OCI-LY7 (cell line): Measurements from ENCODE around the gene CDK10. TPM values are rescaled to one million over a fixed set of nuclear protein-coding genes. Genes with fewer than 3 reads are reported as not detected.

Experiments
- BruUV-seq: library from RNA; stranded (reverse); fragments of 400-500 nt; replicated peaks from 2 replicates; lab custom pipeline; 2021; lab: Mats Ljungman, UMichigan
- CTCF ChIA-PET: fragments of 300-600 bp; sonication (Branson Sonifier 250); formaldehyde crosslinking; loops from one replicate; lab custom pipeline; 2022; ENCODE audit warnings: antibody characterized with exemption; ENCODE audit not compliant: unreplicated experiment; lab: Charles Lee
- POLR2A ChIA-PET: fragments of 300-600 bp; sonication (Branson Sonifier 250); formaldehyde crosslinking; loops from one replicate; lab custom pipeline; 2022; ENCODE audit warnings: antibody characterized with exemption; lab: Charles Lee
- DNase-seq: peaks from one replicate; pipeline ENCODE4 v3.0.0-alpha.2; 2015; ENCODE audit warnings: low spot score
- H2AFZ ChIP-seq: fragments of 200-600 bp; sonication (generic), shearing (Covaris generic); 2 replicates; pipeline ENCODE4 v1.6.1; 2014; ENCODE audit warnings: mild to moderate bottlenecking, antibody characterized with exemption, low read length, moderate library complexity
- H3K27ac ChIP-seq: fragments of 200-600 bp; sonication (generic); 2 replicates; pipeline ENCODE4 v1.5.1; 2014; ENCODE audit warnings: mixed run types, low read depth, mild to moderate bottlenecking, moderate library complexity, low read length, inconsistent platforms; ENCODE audit not compliant: poor library complexity, severe bottlenecking
- H3K36me3 ChIP-seq: fragments of 200-600 bp; sonication (generic); 2 replicates; pipeline ENCODE4 v1.6.1; 2014; ENCODE audit warnings: mild to moderate bottlenecking, antibody characterized with exemption, low read length, moderate library complexity, mixed read lengths; ENCODE audit not compliant: insufficient read depth
- H3K4me1 ChIP-seq: fragments of 200-600 bp; sonication (generic); 2 replicates; pipeline ENCODE4 v1.5.1; 2014; ENCODE audit warnings: mild to moderate bottlenecking, low read length; ENCODE audit not compliant: insufficient read depth, poor library complexity, severe bottlenecking
- H3K4me2 ChIP-seq: fragments of 200-600 bp; sonication (generic); 2 replicates; pipeline ENCODE4 v1.6.1; 2014; ENCODE audit warnings: mild to moderate bottlenecking, low read length
- H3K4me3 ChIP-seq: fragments of 200-600 bp; sonication (generic); 2 replicates; pipeline ENCODE4 v1.5.1; 2014; ENCODE audit warnings: mild to moderate bottlenecking, low read depth, low read length; ENCODE audit not compliant: poor library complexity, severe bottlenecking
- H3K79me2 ChIP-seq: fragments of 200-600 bp; sonication (generic); 2 replicates; pipeline ENCODE4 v1.6.1; 2016; ENCODE audit warnings: low read depth, mild to moderate bottlenecking, low read length, moderate library complexity, mixed read lengths; ENCODE audit not compliant: insufficient read depth
- H3K9me2 ChIP-seq: fragments of 200-600 bp; sonication (generic); 2 replicates; pipeline ENCODE4 v1.6.1; 2016; ENCODE audit warnings: mild to moderate bottlenecking, low read length, mixed read lengths; ENCODE audit not compliant: insufficient read depth
- H3K9me3 ChIP-seq: fragments of 200-600 bp; sonication (generic); 2 replicates; pipeline ENCODE4 v1.6.1; 2014; ENCODE audit warnings: mild to moderate bottlenecking, mixed run types, low read length, mixed read lengths
- H4K20me1 ChIP-seq: fragments of 200-600 bp; sonication (generic); 2 replicates; pipeline ENCODE4 v1.6.1; 2014; ENCODE audit warnings: mild to moderate bottlenecking, antibody characterized with exemption, low read length, moderate library complexity, mixed read lengths; ENCODE audit not compliant: insufficient read depth
- EZH2phosphoT487 ChIP-seq: fragments of 200-600 bp; sonication (generic); IDR thresholded peaks from 2 replicates; pipeline ENCODE4 v1.6.1; 2018; ENCODE audit warnings: low read depth, borderline replicate concordance, mild to moderate bottlenecking, mixed run types, antibody characterized with exemption, low read length, moderate library complexity, mixed read lengths
- intact Hi-C: fragments of 100-400 bp; cut with micrococcal nuclease; formaldehyde crosslinking; loops from one replicate; pipeline ENCODE4 v1.10.0; 2022; ENCODE audit not compliant: unreplicated experiment
- total RNA-seq, 2 experiments: library from RNA; depleted of rRNA in 1 of 2; stranded (reverse); fragments of >200 nt in 1 of 2; shearing (Covaris generic) in 1 of 2; gene quantifications; 2 replicates each; pipeline ENCODE4 v1.2.3, GENCODE V29; 2014 to 2022
- TF ChIP-seq, protein P1 (sequence below): fragments of 200-600 bp; sonication (generic); conservative IDR thresholded peaks from 2 replicates; pipeline ENCODE4 v1.5.1; 2014; ENCODE audit warnings: mild to moderate bottlenecking, antibody characterized with exemption, low read length, moderate library complexity, mixed read lengths

Gene CDK10
- total RNA-seq, 2 experiments from 2014 or later = 98.6 to 130 TPM

GRCh38 chr16:89730610-89731234 lies 44.2 kb downstream of the CDK10 start:
- intact Hi-C loops = no loop called here
- no peak overlapping the region for H3K4me2 ChIP-seq
- no peak overlapping the region for H3K4me3 ChIP-seq
- no peaks in the 10 kb centered on the region for H3K4me1 ChIP-seq
- no peaks in the 10 kb centered on the region for H4K20me1 ChIP-seq
- no peaks in the 10 kb centered on the region for H3K79me2 ChIP-seq
- ChIA-PET CTCF (no interaction called here), POLR2A (no interaction called here)
- no peak overlapping the region for H3K27ac ChIP-seq
- no TSS peak for BruUV-seq
- H2AFZ ChIP-seq = no peak overlapping the region
- no peak for DNase-seq
- no peaks in the 10 kb centered on the region for H3K9me3 ChIP-seq
- H3K36me3 ChIP-seq = peaks cover 77% of the 10 kb centered on the region
- no peak for TF ChIP-seq EZH2phosphoT487
- TF ChIP-seq, protein P1, sequence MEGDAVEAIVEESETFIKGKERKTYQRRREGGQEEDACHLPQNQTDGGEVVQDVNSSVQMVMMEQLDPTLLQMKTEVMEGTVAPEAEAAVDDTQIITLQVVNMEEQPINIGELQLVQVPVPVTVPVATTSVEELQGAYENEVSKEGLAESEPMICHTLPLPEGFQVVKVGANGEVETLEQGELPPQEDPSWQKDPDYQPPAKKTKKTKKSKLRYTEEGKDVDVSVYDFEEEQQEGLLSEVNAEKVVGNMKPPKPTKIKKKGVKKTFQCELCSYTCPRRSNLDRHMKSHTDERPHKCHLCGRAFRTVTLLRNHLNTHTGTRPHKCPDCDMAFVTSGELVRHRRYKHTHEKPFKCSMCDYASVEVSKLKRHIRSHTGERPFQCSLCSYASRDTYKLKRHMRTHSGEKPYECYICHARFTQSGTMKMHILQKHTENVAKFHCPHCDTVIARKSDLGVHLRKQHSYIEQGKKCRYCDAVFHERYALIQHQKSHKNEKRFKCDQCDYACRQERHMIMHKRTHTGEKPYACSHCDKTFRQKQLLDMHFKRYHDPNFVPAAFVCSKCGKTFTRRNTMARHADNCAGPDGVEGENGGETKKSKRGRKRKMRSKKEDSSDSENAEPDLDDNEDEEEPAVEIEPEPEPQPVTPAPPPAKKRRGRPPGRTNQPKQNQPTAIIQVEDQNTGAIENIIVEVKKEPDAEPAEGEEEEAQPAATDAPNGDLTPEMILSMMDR = no peak
- H3K9me2 ChIP-seq = no peaks in the 10 kb centered on the region

GRCh38 chr16:89732142-89732917 lies 45.8 kb downstream of the CDK10 start:
- Histone ChIP-seq H3K4me1 (no peaks in the 10 kb centered on the region), H3K27ac (no peak overlapping the region), H3K36me3 (peaks cover 87% of the 10 kb centered on the region), H4K20me1 (no peaks in the 10 kb centered on the region), H3K9me3 (no peaks in the 10 kb centered on the region), H3K4me2 (no peak overlapping the region), H3K9me2 (no peaks in the 10 kb centered on the region), H3K4me3 (no peak overlapping the region), H2AFZ (no peak overlapping the region), H3K79me2 (no peaks in the 10 kb centered on the region)
- intact Hi-C loops = no loop called here
- POLR2A ChIA-PET = interaction anchor here (0.7 kb wide), 1 partner anchor 18 kb away, joined by 3 read pairs; no protein-coding TSS in a partner anchor
- no peak for DNase-seq
- CTCF ChIA-PET = no interaction called here
- no TSS peak for BruUV-seq
- TF ChIP-seq, protein P1 = no peak
- TF ChIP-seq EZH2phosphoT487 = no peak

DNA sequence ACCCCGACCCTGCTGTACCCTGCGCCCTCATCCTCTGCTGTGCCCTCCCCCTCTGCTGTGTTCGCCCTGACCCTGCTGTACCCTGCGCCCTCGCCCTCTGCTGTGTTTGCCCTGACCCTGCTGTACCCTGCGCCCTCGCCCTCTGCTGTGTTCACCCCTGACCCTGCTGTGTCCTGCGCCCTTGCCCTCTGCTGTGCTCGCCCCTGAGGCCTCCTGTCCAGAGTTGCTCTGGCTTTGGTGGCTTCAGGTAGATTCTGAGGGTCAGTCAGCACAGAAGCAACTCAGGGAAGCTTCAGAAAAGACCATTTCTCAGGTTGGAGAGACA lies 46.4 kb downstream of the CDK10 start:
- no peak overlapping the region for H3K4me3 ChIP-seq
- H2AFZ ChIP-seq = no peak overlapping the region
- intact Hi-C loops = no loop called here
- no peak overlapping the region for H3K4me2 ChIP-seq
- no peaks in the 10 kb centered on the region for H3K4me1 ChIP-seq
- no TSS peak for BruUV-seq
- no peaks in the 10 kb centered on the region for H3K9me2 ChIP-seq
- H4K20me1 ChIP-seq = no peaks in the 10 kb centered on the region
- no peaks in the 10 kb centered on the region for H3K9me3 ChIP-seq
- POLR2A ChIA-PET = no interaction called here
- H3K79me2 ChIP-seq = no peaks in the 10 kb centered on the region
- no peak overlapping the region for H3K27ac ChIP-seq
- DNase-seq = no peak
- CTCF ChIA-PET = no interaction called here
- TF ChIP-seq EZH2phosphoT487 = no peak
- TF ChIP-seq, protein P1 = no peak
- H3K36me3 ChIP-seq = peaks cover 87% of the 10 kb centered on the region
